LNCAP (cell line): ENCODE data around the gene ZCCHC2.

Experiments
- CTCF ChIP-seq: fragments of 450-650 bp; IDR thresholded peaks from 2 replicates; pipeline ENCODE4 v1.5.1; 2017; ENCODE audit warnings: mild to moderate bottlenecking

Gene ZCCHC2

DNA sequence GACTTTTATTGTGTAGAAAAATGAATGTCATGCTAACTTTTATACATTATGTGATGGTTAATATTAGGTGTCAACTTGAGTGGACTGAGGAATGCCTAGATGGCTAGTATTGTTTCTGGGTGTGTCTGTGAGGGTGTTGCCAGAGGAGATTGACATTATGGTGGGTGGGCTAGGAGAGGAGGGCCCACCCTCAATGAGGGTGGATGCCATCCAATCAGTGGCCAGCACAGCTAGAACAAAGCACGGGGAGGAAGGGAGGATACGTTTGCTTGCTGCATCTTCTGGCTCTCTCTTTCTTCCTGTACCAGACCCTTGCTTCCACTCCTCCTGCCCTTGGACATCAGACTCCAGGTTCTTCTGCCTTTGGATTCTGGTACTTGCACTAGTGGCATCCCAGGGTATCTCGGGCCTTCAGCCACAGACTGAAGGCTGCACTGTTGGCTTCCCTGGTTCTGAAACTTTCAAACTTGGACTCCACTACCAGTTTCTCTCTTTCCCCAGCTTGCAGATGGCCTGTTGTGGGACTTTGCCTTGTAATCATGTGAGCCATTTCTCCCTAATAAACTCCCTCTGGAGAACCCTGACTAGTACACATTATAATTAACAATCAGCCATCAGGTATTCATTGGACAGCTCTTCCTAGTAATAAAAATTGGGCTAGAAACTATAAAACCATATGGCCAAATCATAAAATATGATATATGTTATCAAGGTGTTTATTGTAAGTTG is 31.7 kb upstream of the ZCCHC2 start:
- no peak for TF ChIP-seq CTCF

- no peak for TF ChIP-seq CTCF
These were observed 29.6 kb upstream of the ZCCHC2 start for GRCh38 chr18:62493033-62493862.

GRCh38 chr18:62494764-62495163 is 28.1 kb upstream of the ZCCHC2 start:
- TF ChIP-seq CTCF: no peak

DNA sequence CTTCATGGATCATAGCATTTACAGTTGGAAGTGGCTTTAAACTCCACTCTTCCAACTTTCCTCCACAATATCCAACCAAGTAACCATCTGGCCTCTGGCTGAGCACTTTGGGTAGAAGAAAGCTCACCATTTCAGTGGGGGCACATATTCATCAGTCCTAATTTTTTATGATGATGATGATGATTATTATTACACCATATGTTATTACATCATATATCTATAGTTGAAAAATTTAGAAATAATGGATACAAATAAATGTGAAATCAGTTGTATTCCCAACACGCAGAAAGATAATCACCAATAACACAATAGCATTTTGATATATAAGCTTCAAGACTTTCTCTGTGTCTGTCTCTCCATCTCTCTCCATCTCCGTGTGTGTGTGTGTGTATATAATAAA is 26.6 kb upstream of the ZCCHC2 start:
- TF ChIP-seq CTCF: no peak

GRCh38 chr18:62497190-62497772 is 25.5 kb upstream of the ZCCHC2 start:
- TF ChIP-seq CTCF: no peak

DNA sequence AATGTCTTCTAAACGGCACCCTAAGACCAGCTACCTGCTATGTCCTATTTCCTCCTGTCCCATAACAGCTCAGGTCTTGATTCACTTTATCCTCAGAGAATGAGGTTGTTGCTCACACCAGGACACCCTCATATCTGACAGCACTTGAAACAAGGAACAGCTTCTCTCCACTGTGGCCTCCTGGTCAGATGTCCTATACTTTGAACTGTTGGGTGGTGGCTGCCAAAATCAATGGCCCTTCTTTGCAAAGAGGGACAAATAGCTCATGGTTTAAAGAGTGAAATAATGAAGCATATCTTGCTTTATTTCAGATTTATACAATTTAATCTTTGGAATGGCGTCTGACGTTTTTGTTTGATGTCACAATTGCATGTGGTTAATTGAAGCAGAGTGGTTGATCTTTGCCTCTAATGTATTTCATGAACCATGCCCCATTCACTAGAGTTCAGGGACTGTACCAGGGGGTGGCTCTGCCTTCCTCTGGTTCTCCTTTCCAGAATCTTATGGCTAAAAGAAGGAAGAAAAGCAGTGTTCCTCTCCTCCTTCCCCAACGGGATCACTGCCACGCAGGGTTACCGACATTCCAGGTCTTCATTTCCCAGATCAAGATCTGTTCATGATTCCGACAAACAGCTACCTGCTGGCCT is 24.1 kb upstream of the ZCCHC2 start:
- TF ChIP-seq CTCF: no peak

DNA sequence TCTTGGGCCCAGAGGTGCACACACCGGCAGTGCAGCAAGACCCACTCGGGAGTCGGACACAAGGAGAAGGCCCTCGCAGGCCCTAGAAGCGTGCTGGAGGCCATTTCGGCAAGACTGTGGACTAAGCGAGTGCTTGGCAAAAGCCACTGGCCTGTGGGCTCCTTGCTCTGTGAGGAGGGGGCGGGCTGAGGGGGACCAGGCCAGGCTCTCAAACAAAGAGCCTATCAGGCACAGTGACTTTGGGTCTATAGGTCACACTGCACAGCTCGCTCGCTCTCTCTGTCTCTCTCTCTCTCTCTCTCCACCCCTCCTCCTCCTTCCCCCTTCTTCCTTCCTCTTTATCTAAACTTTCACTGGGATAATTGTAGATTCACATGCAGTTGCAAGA is 23.6 kb upstream of the ZCCHC2 start:
- no peak for TF ChIP-seq CTCF
